ENCODE measurements around the gene GPC6.

DNA sequence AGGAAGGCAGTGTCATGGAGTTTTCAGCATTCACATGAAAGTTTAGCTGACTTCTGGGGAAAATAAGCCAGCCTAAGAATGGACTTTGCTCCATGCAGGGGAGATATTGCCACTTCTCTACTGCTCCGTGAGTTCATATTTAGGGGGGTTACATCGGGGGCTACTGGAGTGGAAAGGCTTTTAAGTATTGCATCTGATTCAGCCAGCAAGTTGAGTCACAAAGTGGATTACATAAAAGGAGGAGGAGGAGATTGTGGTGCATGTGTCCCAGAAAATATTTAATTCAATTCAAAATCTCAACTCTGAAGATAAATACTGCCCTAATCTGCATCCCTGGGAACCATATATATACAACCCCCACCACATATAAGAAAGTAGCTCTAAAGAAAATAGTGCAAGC lies 635.7 kb downstream of the GPC6 start:
- TF ChIP-seq POLR2AphosphoS5 (IDR thresholded peaks at IDR 0.05; ENCODE audit: low read depth, low read length) = no peak
- TF ChIP-seq POLR2A (IDR thresholded peaks at IDR 0.05; ENCODE audit: low read depth, low read length) = no peak
- no peak for TF ChIP-seq TAF1 (IDR thresholded peaks at IDR 0.05; ENCODE audit: borderline replicate concordance, low read depth, low read length)
